Endothelial cell of coronary artery (primary cell): Measurements from ENCODE around the gene ZNF648. TPM values are rescaled to one million over a fixed set of nuclear protein-coding genes. Genes with fewer than 3 reads are reported as not detected.

Experiments
- total RNA-seq: library from RNA; depleted of rRNA; stranded (reverse); fragments of >200 nt; gene quantifications from 2 replicates; pipeline ENCODE4 v1.2.3, GENCODE V29; 2014

The ZNF648 gene, protein sequence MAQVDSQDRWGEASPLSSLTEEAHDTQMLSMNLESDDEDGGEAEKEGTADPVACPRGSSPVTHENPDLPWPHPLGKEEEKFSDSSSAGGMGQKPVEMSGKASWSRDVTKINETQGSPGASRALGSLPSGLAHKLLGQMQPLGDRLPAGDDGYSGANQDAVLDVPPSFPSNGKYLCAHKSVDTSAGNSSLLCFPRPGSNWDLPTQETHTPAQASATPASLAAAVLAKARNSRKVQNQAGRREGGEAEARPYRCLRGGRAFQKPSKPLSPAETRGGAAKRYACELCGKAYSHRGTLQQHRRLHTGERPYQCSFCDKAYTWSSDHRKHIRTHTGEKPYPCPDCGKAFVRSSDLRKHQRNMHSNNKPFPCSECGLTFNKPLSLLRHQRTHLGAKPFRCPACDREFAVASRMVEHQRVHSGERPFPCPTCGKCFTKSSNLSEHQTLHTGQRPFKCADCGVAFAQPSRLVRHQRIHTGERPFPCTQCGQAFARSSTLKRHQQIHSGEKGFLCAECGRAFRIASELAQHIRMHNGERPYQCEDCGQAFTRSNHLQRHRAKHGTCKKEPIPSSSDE
- not detected in 2 replicates for total RNA-seq

GRCh38 chr1:182061594-182061993 lies at the start of gene ZNF648:
Gene ZNF648 (minus strand): TSS chr1:182061712. CDS start chr1:182058010, 3,702 bp downstream.

